Panc1 (cell line): Measurements from ENCODE around the gene PCNT.

Experiments
- CTCF ChIP-seq: fragments of 450-650 bp; IDR thresholded peaks from 2 replicates; pipeline ENCODE4 v1.5.1; 2017; ENCODE audit warnings: mild to moderate bottlenecking
- POLR2AphosphoS5 ChIP-seq: IDR thresholded peaks from 2 replicates; pipeline ENCODE4 v1.6.1; 2012; ENCODE audit warnings: mild to moderate bottlenecking, low read depth, low read length, moderate library complexity
- REST ChIP-seq, 2 experiments: IDR thresholded peaks; 2 replicates each; pipeline ENCODE4 v1.6.1; 2011 to 2012; ENCODE audit warnings: low read depth in 2 of 2, control low read depth in 1 of 2, low read length in 1 of 2, mild to moderate bottlenecking in 1 of 2, moderate library complexity in 1 of 2; ENCODE audit not compliant: insufficient read depth in 1 of 2
- SIN3A ChIP-seq: IDR thresholded peaks from 2 replicates; pipeline ENCODE4 v1.6.1; 2012; ENCODE audit warnings: low read depth, mild to moderate bottlenecking, low read length, moderate library complexity, borderline replicate concordance; ENCODE audit not compliant: insufficient read depth
- TCF7L2 ChIP-seq: IDR thresholded peaks from 2 replicates; pipeline ENCODE4 v1.6.1; 2011; ENCODE audit warnings: mild to moderate bottlenecking, low read depth, low read length, inconsistent platforms

- TF ChIP-seq CTCF (no peak), POLR2AphosphoS5 (no peak), REST (IDR thresholded peaks at IDR 0.05; ENCODE audit: insufficient read depth in 1 of 2, low read depth in 2 of 2, low read length in 1 of 2) (no peak), SIN3A (no peak), TCF7L2 (no peak)
Measured at GRCh38 chr21:46299167-46299566, 24.8 kb upstream of the PCNT start.
